GM19324 (cell line): Measurements from ENCODE around the gene TOMM20L.

Experiments used
- ATAC-seq: cut with Tn5 transposase; IDR thresholded peaks from one replicate; pipeline ENCODE4 v1.9.1; 2021; ENCODE audit warnings: mild to moderate bottlenecking, moderate library complexity; ENCODE audit not compliant: unreplicated experiment, low FRiP score

TOMM20L gene

DNA sequence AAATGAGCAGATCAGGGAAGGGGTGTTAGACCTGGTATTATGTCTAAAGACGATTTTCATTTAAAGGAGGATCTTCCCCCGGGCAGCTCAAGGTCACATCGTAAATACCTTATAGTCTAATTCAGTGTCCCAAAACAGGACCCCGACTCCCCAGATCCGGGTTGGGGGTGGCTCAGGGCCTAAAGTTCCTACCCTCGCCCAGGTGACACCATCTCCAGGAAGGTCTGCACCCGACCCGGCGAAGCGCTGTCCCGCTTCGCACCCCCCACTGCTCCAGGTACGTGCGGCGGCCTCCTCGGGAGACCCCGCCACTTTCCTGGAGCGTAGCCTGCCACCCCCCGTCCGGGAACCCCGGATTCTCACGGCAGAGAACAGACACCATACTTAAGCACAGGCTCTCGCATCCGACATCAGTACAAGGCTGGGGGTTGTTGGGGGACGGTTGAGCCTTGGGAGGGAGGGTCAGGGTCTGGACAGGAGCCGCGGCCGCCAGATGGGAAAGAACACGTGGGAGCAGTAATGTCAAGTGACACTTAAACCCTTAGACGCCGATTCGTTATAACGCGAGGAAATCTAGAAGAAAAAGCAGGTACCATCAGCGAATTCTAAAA lies 31.0 kb downstream of the TOMM20L start:
- peak; percentile 56 for ATAC-seq

DNA sequence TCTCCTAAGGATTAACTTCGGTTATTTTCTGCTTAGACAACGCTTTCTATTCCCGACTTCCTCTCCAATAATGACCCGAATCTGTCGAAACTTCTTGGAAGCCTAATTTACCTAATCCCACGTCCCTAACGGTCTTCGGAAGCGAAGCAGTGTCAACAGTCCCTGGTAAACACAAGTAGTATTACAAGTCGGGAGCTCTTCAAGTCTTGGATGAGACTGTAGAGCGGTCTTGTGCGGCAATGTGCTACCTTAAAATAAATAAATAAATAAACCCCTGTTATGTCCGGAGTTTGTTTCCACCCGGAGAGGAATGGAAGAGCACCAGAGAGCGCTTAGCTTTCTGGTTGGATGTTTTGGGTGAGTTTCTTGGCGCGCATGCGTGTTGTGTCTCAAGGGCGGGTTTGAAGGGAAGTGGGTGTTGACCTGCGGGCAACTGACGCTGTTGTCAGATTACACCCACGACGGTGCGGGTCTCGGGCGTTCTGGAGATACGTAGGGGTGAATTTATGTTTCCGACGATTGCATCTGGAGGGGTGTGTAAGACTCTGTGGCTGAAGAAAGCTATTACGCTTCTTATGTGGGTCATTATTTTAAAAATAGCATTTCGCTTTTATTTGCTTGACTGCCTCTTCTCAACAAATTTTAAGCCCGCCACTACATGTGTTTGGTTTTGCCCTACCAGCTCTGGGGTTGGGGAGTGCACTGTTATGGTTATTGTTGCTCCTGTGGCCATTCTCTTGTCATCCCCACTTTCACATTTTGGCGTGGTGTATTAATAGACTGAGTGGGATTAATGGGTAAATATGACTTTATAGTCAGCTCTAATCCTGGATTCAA lies 31.8 kb downstream of the TOMM20L start, which contains the start of the genes KIAA0586 and TIMM9:
Gene KIAA0586 (plus strand): TSS at position 439 of the 837 bp plus-strand sequence. CDS start 546 bp downstream, outside the sequence.
Gene TIMM9 (minus strand): TSS at position 251 of the 837 bp plus-strand sequence. CDS start 15,586 bp downstream, outside the sequence.
- peak; percentile 93 for ATAC-seq

DNA sequence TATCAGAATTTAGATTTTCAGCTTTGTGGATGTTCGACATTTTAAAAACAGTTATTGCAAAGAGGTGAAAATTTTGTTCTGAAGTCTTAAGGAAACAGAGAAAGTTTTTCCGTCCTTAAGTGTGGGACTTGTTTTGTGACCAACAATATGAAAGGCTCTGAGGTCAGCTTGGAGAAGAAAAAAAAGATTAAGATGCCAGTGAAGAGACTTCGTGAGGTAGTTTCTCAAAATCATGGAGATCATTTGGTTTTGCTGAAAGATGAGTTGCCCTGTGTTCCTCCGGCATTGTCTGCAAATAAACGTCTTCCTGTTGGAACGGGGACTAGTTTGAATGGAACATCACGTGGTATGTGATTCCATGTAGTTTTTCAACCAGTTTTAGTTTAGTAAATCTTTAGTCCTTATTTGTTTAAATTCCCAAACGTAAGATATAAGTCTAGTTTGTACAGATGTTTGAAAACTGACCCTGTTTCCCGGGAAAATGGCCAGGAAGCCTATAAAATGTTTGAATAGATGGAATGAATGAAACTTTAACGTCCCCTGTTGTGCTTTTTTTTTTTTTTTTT lies 32.5 kb downstream of the TOMM20L start:
- ATAC-seq = no peak

DNA sequence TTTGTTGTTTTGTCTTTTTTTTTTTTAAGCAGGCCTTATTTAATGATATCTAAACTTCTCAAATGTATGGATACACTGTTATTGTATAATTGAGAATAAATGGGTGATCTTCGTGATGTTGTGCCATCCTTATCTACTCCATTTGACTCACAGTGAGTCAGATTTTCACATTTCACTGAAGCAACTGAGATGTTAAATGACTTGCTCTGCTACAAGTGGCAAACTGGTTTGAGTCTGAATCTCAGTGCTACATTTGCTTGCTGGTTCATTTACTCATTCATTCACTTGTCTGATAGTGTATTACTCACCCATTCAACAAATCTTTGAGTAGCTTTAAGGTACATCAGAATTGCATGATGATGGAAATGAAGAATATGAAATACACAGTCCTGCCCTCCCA lies 34.4 kb downstream of the TOMM20L start:
- no peak for ATAC-seq

DNA sequence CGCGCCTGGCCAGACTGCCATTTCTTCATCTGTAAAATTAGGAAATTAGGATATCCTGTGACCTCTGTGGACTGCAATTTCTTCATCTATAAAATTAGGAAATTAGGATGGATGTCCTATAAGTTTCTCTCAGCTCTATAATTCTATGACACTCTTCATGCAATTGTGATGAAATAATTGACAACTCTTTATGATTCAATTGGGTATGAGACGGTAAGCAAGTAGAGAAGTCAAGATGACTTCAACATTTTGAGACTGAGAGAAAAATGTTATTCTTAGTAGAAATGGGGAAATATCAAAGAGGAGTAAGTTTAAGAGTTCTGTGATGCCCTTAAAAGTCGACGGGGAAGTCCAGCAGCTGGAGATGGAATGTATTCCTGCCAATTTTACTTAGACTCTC lies 43.7 kb downstream of the TOMM20L start:
- no peak for ATAC-seq

DNA sequence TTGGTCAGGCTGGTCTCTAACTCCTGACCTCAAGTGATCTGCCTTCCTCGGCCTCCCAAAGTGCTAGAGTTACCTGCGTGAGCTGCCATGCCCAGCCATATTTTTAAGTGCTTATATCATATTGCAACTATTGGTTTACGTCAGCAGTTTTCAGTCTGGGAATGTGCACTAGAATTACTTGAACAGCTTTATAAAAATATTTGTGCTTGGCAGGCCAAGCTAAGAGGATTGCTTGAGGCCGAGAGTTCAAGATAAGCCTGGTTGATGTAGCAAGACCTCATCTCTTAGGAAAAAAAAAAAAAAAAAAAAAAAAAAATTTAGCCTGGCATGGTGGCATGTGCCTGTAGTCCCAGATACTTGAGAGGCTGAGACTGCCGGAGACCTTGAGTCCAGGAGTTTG lies 48.9 kb downstream of the TOMM20L start:
- no peak for ATAC-seq

DNA sequence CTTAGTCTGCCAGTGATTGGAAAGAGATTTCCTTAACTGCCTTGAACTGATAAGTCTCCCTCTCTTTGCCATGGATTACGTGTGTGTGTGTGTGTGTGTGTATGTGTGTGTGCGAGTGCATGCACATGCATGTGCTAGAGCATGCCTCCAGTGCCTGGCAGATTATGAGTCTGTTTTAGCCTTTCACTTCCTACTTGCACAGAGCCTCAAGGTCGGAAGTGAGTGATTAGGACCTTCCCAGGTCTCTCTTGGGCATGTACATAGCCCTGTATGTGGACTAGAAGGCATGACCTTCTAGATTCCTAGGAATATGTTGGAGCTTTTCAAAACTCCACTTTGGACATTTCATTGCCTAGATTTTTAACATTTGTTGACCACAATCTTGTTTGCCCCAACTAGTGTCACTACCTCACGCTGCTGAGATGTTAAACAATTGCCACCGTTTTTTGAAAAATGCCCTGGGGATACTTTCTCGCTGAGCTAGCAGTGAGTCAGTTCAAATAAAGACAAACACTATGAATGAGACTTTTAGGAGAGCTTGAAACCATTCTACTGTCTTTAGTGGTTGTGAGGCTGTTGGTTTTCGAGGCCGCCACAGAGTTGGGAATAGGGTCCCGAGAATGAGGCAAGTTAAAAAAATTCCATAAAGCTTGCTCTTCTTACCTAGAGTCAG lies 60.0 kb downstream of the TOMM20L start:
- ATAC-seq = no peak
